T-helper 17 cell (primary cell): ENCODE results near the gene PA2G4. TPM values are rescaled to one million over a fixed set of nuclear protein-coding genes. Genes with fewer than 3 reads are reported as not detected.

Experiments used
- ATAC-seq: fragments of 150-1000 bp; cut with Tn5 transposase; 2 replicates; pipeline ENCODE4 v1.10.0; 2021; ENCODE audit warnings: mild to moderate bottlenecking, moderate library complexity
- DNase-seq, 3 donors: peaks; one replicate each; pipeline versions ENCODE4 v3.0.0 to v3.0.0-alpha.2; 2020 to 2021
- H3K9me3 ChIP-seq: one replicate; pipeline ENCODE4 v1.7.0; 2013; ENCODE audit warnings: low read length, mild to moderate bottlenecking; ENCODE audit not compliant: control insufficient read depth, poor library complexity, severe bottlenecking
- H3K27ac Mint-ChIP-seq: one replicate; pipeline ENCODE4 v1.8.0; 2022; ENCODE audit warnings: mild to moderate bottlenecking, moderate library complexity, mixed read lengths
- H3K27me3 Mint-ChIP-seq: one replicate; pipeline ENCODE4 v1.8.0; 2022; ENCODE audit warnings: mixed read lengths
- H3K36me3 Mint-ChIP-seq: one replicate; pipeline ENCODE4 v1.8.0; 2022; ENCODE audit warnings: low read depth, mixed read lengths
- H3K4me1 Mint-ChIP-seq: one replicate; pipeline ENCODE4 v1.8.0; 2022; ENCODE audit warnings: mild to moderate bottlenecking, mixed read lengths
- H3K4me3 Mint-ChIP-seq: one replicate; pipeline ENCODE4 v1.8.0; 2022; ENCODE audit warnings: mild to moderate bottlenecking, moderate library complexity, mixed read lengths
- total RNA-seq, 4 donors: library from RNA in 2 of 4; stranded (reverse) in 2 of 4; gene quantifications; one replicate each; pipeline ENCODE4 v1.2.3 and lab custom pipeline; 2022 to 2026

The PA2G4 gene
- total RNA-seq, 2 donors from 2014 or later = 62.0 to 76.2 TPM

- Mint-ChIP-seq H3K27ac (peak overlapping the region; percentile 99), H3K4me1 (peaks cover 49% of the 10 kb centered on the region), H3K27me3 (no peaks in the 10 kb centered on the region), H3K36me3 (peaks cover 18% of the 10 kb centered on the region), H3K4me3 (peak overlapping the region; percentile 100)
- ATAC-seq = no peak
- H3K9me3 ChIP-seq = no peaks in the 10 kb centered on the region
- DNase-seq = no peak
Observed at GRCh38 chr12:56161690-56162351, 57.5 kb downstream of the PA2G4 start.

- peak overlapping the region; percentile 99 for H3K27ac Mint-ChIP-seq
Observed at GRCh38 chr12:56162468-56163290, 58.3 kb downstream of the PA2G4 start.

More at GRCh38 chr12:56162468-56163290, 58.3 kb downstream of the PA2G4 start:
- Mint-ChIP-seq H3K4me3 (peak overlapping the region; percentile 53), H3K4me1 (peaks cover 46% of the 10 kb centered on the region), H3K36me3 (peaks cover 22% of the 10 kb centered on the region), H3K27me3 (no peaks in the 10 kb centered on the region)
- no peaks in the 10 kb centered on the region for H3K9me3 ChIP-seq
- ATAC-seq = no peak
- DNase-seq = no peak

Other genes starting within 250 kb of the PA2G4 start
- gene PYM1, start 176.7 kb upstream of the PA2G4 start, total RNA-seq = 10 to 100 TPM; 21.9 to 23.3 TPM
- gene DGKA, start 173.4 kb upstream of the PA2G4 start, total RNA-seq = 1,000 to 10,000 TPM in 1 of 2 donors, 100 to 1,000 TPM in 1; 870 to 1,080 TPM
- under 1 TPM in 1 of 2 donors, not detected in 1; 0.63 TPM for gene PMEL, start 138.5 kb upstream of the PA2G4 start, total RNA-seq
- gene CDK2, start 137.7 kb upstream of the PA2G4 start, total RNA-seq = 10 to 100 TPM; 12.2 to 18.7 TPM
- 10 to 100 TPM; 56.4 to 57.0 TPM for gene RAB5B, start 130.5 kb upstream of the PA2G4 start, total RNA-seq
- gene SUOX, start 107.3 kb upstream of the PA2G4 start, total RNA-seq = 1 to 10 TPM; 1.5 to 2.2 TPM
- gene IKZF4, start 83.5 kb upstream of the PA2G4 start, total RNA-seq = 1 to 10 TPM; 3.9 to 9.4 TPM
- gene RPS26, start 62.6 kb upstream of the PA2G4 start, total RNA-seq = 10 to 100 TPM; 46.9 to 72.3 TPM
- under 1 TPM; 0.60 to 0.80 TPM for gene ERBB3, start 24.4 kb upstream of the PA2G4 start, total RNA-seq
- gene RPL41, start 12.1 kb downstream of the PA2G4 start, total RNA-seq = 1,000 to 10,000 TPM; 5,484 to 5,668 TPM
- gene ZC3H10, start 13.7 kb downstream of the PA2G4 start, total RNA-seq = 1 to 10 TPM; 6.8 to 8.7 TPM
- gene ESYT1, start 23.7 kb downstream of the PA2G4 start, total RNA-seq = 100 to 1,000 TPM; 178 to 211 TPM
- gene MYL6B, start 48.0 kb downstream of the PA2G4 start, total RNA-seq = 1 to 10 TPM; 5.4 to 9.0 TPM
- gene MYL6, start 53.8 kb downstream of the PA2G4 start, total RNA-seq = 100 to 1,000 TPM; 741 to 784 TPM
- gene SMARCC2, start 84.9 kb downstream of the PA2G4 start, total RNA-seq = 100 to 1,000 TPM; 130 to 138 TPM
- gene RNF41, start 117.4 kb downstream of the PA2G4 start, total RNA-seq = 10 to 100 TPM; 35.5 to 37.4 TPM
- 10 to 100 TPM; 12.5 to 19.4 TPM for gene NABP2, start 119.8 kb downstream of the PA2G4 start, total RNA-seq
- not detected for gene SLC39A5, start 125.5 kb downstream of the PA2G4 start, total RNA-seq
- 10 to 100 TPM; 30.8 to 33.4 TPM for gene ANKRD52, start 153.8 kb downstream of the PA2G4 start, total RNA-seq
- 10 to 100 TPM; 28.7 to 34.4 TPM for gene COQ10A, start 162.4 kb downstream of the PA2G4 start, total RNA-seq
- 100 to 1,000 TPM; 189 to 197 TPM for gene CS, start 195.8 kb downstream of the PA2G4 start, total RNA-seq
- gene CNPY2, start 211.4 kb downstream of the PA2G4 start, total RNA-seq = 10 to 100 TPM; 47.4 to 53.4 TPM
- gene PAN2, start 229.4 kb downstream of the PA2G4 start, total RNA-seq = 100 to 1,000 TPM in 1 of 2 donors, 10 to 100 TPM in 1; 81.1 to 108 TPM
- gene IL23A, start 234.3 kb downstream of the PA2G4 start, total RNA-seq = 10 to 100 TPM; 44.9 to 49.8 TPM